ENCODE results near the gene GADD45B.
"Not testable (repeated sequence)": the region's sequence is repeated elsewhere in the genome, so short reads cannot be mapped to it uniquely, and the experiment has no call there.

Gene GADD45B

GRCh38 chr19:2488405-2488941 is 12.5 kb downstream of the GADD45B start:
- no peak for TF ChIP-seq CTCF (conservative IDR thresholded peaks at IDR 0.05)
- H3K27ac ChIP-seq = peak overlapping the region; percentile 55; the same call in 1 of the 2 replicates

- no peak for TF ChIP-seq CTCF (conservative IDR thresholded peaks at IDR 0.05)
- peak overlapping the region; percentile 55; the same call in 1 of the 2 replicates for H3K27ac ChIP-seq
Observed at GRCh38 chr19:2488942-2489731, 13.2 kb downstream of the GADD45B start.

GRCh38 chr19:2490659-2491058 is 14.7 kb downstream of the GADD45B start:
- no peak for TF ChIP-seq CTCF (conservative IDR thresholded peaks at IDR 0.05)
- peak overlapping the region; percentile 83 for H3K27ac ChIP-seq

GRCh38 chr19:2491130-2491801 is 15.3 kb downstream of the GADD45B start:
- TF ChIP-seq CTCF (conservative IDR thresholded peaks at IDR 0.05) = no peak
- peak overlapping the region; percentile 83 for H3K27ac ChIP-seq

GRCh38 chr19:2492870-2493269 is 16.9 kb downstream of the GADD45B start:
- TF ChIP-seq CTCF (conservative IDR thresholded peaks at IDR 0.05) = no peak
- H3K27ac ChIP-seq = no peak overlapping the region

- not testable (repeated sequence) for H3K27ac ChIP-seq
Observed at GRCh38 chr19:2493448-2493847, 17.5 kb downstream of the GADD45B start.

- no peak for TF ChIP-seq CTCF (conservative IDR thresholded peaks at IDR 0.05)
- peak overlapping the region; percentile 71 for H3K27ac ChIP-seq
Observed at GRCh38 chr19:2494084-2494446, 18.1 kb downstream of the GADD45B start.

Data from VCaP (cell line).